HG03521 (cell line): ENCODE results near the gene DENND1A.

ENCODE experiments used
- ATAC-seq: cut with Tn5 transposase; IDR thresholded peaks from one replicate; pipeline ENCODE4 v1.9.1; 2021; ENCODE audit warnings: mild to moderate bottlenecking, moderate library complexity; ENCODE audit not compliant: unreplicated experiment

DENND1A gene

GRCh38 chr9:123868002-123868401, 61.9 kb downstream of the DENND1A start:
- ATAC-seq: no peak

GRCh38 chr9:123867034-123867433, 62.9 kb downstream of the DENND1A start:
- no peak for ATAC-seq

- no peak for ATAC-seq
These were observed 63.4 kb downstream of the DENND1A start for GRCh38 chr9:123866497-123866896.

GRCh38 chr9:123865226-123866000, 64.5 kb downstream of the DENND1A start:
- ATAC-seq: no peak

- ATAC-seq: no peak
These were observed 65.7 kb downstream of the DENND1A start for GRCh38 chr9:123864251-123864650.

GRCh38 chr9:123863164-123863855, 66.6 kb downstream of the DENND1A start:
- ATAC-seq: no peak

GRCh38 chr9:123861756-123862120, 68.2 kb downstream of the DENND1A start:
- no peak for ATAC-seq

GRCh38 chr9:123861086-123861755, 68.7 kb downstream of the DENND1A start:
- ATAC-seq: no peak

- no peak for ATAC-seq
These were observed 69.3 kb downstream of the DENND1A start for GRCh38 chr9:123860603-123861002.

GRCh38 chr9:123852403-123852802, 77.5 kb downstream of the DENND1A start:
- ATAC-seq: no peak

GRCh38 chr9:123851851-123852250, 78.1 kb downstream of the DENND1A start:
- ATAC-seq: no peak

- no peak for ATAC-seq
These were observed 81.4 kb downstream of the DENND1A start for GRCh38 chr9:123848447-123849085.

- no peak for ATAC-seq
These were observed 83.0 kb downstream of the DENND1A start for GRCh38 chr9:123846966-123847365.

- ATAC-seq: no peak
These were observed 86.2 kb downstream of the DENND1A start for GRCh38 chr9:123843703-123844102.

- ATAC-seq: no peak
These were observed 94.1 kb downstream of the DENND1A start for GRCh38 chr9:123835821-123836220.

GRCh38 chr9:123834889-123835562, 94.9 kb downstream of the DENND1A start:
- ATAC-seq: no peak

- ATAC-seq: no peak
These were observed 95.6 kb downstream of the DENND1A start for GRCh38 chr9:123834218-123834888.

GRCh38 chr9:123832858-123833650, 96.9 kb downstream of the DENND1A start:
- no peak for ATAC-seq

GRCh38 chr9:123832176-123832575, 97.8 kb downstream of the DENND1A start:
- no peak for ATAC-seq
